Mesothelial cell of epicardium (in vitro differentiated cells): ENCODE results near the gene APOA5. TPM values are rescaled to one million over a fixed set of nuclear protein-coding genes. Genes with fewer than 3 reads are reported as not detected.
"Not testable (repeated sequence)": the region's sequence is repeated elsewhere in the genome, so short reads cannot be mapped to it uniquely, and the experiment has no call there.

Experiments
- DNase-seq, 2 experiments: peaks; one replicate each; pipeline ENCODE4 v3.0.0; 2021; ENCODE audit warnings: low spot score in 2 of 2; ENCODE audit not compliant: unreplicated experiment in 2 of 2
- H3K27ac Mint-ChIP-seq: 2 replicates; pipeline ENCODE4 v1.8.0; 2021; ENCODE audit warnings: mixed read lengths
- H3K27me3 Mint-ChIP-seq: 2 replicates; pipeline ENCODE4 v1.8.0; 2021; ENCODE audit warnings: low read depth, mixed read lengths
- H3K36me3 Mint-ChIP-seq: 2 replicates; pipeline ENCODE4 v1.8.0; 2021; ENCODE audit warnings: mixed read lengths
- H3K4me1 Mint-ChIP-seq: 2 replicates; pipeline ENCODE4 v1.8.0; 2021; ENCODE audit warnings: mixed read lengths
- H3K4me3 Mint-ChIP-seq: 2 replicates; pipeline ENCODE4 v1.8.0; 2021; ENCODE audit warnings: mild to moderate bottlenecking, moderate library complexity, mixed read lengths
- H3K9me3 Mint-ChIP-seq: 2 replicates; pipeline ENCODE4 v1.8.0; 2021; ENCODE audit warnings: mixed read lengths
- total RNA-seq: library from RNA; stranded (reverse); gene quantifications from 3 replicates; pipeline ENCODE4 v1.2.1, GENCODE V29; 2021
- TF ChIP-seq, protein P1 (sequence below): fragments of 200-600 bp; sonication (generic); IDR thresholded peaks from one replicate; pipeline ENCODE4 v1.5.0; 2021; ENCODE audit warnings: antibody characterized with exemption; ENCODE audit not compliant: unreplicated experiment

The APOA5 gene
- total RNA-seq, 1 donor from 2014 or later, result not detected

DNA sequence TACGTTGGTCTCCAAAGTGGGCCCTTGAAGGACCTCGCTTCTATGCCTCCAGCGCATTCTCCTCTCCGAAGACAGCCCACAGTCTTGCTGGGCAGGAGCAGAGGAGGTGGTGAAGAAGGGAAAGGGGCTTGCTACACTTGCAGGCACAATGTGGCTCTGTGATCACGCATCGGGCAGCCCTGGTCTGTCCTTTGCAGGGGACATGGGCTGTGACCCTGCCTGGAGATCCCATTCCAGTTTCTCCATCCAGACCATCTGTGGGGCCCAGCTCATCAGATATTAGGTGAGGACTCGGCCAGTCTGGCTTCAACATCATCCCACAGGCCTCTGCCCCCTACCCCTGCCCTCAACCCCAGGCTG lies 44.9 kb upstream of the APOA5 start:
- H3K27me3 Mint-ChIP-seq, result no peaks in the 10 kb centered on the region
- TF ChIP-seq, protein P1, sequence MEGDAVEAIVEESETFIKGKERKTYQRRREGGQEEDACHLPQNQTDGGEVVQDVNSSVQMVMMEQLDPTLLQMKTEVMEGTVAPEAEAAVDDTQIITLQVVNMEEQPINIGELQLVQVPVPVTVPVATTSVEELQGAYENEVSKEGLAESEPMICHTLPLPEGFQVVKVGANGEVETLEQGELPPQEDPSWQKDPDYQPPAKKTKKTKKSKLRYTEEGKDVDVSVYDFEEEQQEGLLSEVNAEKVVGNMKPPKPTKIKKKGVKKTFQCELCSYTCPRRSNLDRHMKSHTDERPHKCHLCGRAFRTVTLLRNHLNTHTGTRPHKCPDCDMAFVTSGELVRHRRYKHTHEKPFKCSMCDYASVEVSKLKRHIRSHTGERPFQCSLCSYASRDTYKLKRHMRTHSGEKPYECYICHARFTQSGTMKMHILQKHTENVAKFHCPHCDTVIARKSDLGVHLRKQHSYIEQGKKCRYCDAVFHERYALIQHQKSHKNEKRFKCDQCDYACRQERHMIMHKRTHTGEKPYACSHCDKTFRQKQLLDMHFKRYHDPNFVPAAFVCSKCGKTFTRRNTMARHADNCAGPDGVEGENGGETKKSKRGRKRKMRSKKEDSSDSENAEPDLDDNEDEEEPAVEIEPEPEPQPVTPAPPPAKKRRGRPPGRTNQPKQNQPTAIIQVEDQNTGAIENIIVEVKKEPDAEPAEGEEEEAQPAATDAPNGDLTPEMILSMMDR, result no peak
- peaks cover 24% of the 10 kb centered on the region for H3K4me1 Mint-ChIP-seq
- no peaks in the 10 kb centered on the region for H3K9me3 Mint-ChIP-seq
- H3K4me3 Mint-ChIP-seq, result no peak overlapping the region
- no peak for DNase-seq
- H3K27ac Mint-ChIP-seq, result no peak overlapping the region
- H3K36me3 Mint-ChIP-seq, result no peaks in the 10 kb centered on the region

DNA sequence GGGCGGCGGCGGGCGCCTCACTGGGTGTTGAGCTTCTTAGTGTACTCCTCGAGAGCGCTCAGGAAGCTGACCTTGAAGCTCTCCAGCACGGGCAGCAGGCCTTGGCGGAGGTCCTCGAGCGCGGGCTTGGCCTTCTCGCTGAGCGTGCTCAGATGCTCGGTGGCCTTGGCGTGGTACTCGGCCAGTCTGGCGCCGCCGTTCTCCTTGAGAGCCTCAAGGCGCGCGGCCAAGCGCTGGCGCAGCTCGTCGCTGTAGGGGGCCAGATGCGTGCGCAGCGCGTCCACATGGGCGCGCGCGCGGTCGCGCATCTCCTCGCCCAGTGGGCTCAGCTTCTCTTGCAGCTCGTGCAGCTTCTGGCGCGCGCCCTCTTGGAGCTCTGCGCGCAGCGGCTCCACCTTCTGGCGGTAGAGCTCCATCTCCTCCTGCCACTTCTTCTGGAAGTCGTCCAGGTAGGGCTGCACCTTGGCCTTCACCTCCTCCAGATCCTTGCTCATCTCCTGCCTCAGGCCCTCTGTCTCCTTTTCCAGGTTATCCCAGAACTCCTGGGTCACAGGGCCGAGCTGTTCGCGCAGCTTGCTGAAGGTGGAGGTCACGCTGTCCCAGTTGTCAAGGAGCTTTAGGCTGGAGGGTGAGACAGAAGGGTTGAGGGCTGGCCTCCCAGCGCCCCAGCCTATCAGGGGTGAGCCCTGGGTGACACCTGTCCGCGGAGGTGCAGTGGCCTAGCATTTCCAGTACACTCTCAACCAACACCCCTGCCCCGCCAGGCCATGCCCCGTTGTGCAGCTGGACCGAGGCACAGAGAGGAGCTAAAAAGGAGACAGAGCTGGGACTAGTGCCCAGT lies 44.3 kb upstream of the APOA5 start:
- peak overlapping the region; percentile 58 for H3K4me3 Mint-ChIP-seq
- no peaks in the 10 kb centered on the region for H3K27me3 Mint-ChIP-seq
- DNase-seq, result peak; percentile 82
- H3K4me1 Mint-ChIP-seq, result peaks cover 24% of the 10 kb centered on the region
- TF ChIP-seq, protein P1, result no peak
- no peaks in the 10 kb centered on the region for H3K36me3 Mint-ChIP-seq
- H3K9me3 Mint-ChIP-seq, result no peaks in the 10 kb centered on the region
- H3K27ac Mint-ChIP-seq, result no peak overlapping the region

DNA sequence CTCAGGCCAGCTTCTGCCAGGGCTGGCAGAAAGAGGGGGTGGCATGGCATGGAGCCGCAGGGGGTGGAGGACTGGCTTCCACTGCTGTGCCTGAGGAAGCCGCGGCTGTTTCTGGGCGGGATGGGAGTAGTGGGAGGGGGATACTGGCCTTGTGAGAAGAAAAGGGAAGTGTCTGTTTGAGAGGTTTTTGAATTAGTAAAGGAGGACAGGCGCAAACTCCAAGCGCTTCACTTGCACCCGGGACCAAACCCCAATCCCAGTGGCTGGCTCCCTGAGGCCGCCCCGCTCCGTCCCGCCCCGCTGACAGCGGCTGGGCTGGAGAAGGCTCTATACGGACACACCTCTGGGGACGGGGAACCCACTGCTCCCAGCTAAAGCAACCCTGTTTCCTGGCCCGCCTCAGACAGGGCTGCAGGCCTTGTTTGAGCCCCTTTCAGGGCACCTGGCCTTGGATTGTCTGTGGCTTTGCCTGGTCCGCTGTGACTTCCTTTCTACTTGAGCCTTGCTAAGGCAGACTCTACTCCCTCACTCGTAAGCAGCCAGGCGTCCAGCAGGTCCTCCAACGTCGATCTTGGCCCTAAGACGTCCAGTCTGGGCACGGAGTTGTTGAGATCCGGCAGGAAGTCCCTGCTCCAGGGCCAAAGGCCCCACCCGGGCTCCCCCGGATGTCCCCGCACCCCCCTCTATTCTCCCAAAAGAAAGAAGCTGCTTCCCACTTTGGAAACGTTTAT lies 43.5 kb upstream of the APOA5 start:
- H3K36me3 Mint-ChIP-seq, result no peaks in the 10 kb centered on the region
- H3K4me1 Mint-ChIP-seq, result peaks cover 24% of the 10 kb centered on the region
- H3K27ac Mint-ChIP-seq, result peak overlapping the region; percentile 16
- H3K4me3 Mint-ChIP-seq, result peak overlapping the region; percentile 58
- DNase-seq, result no peak
- TF ChIP-seq, protein P1, result no peak
- H3K9me3 Mint-ChIP-seq, result no peaks in the 10 kb centered on the region
- H3K27me3 Mint-ChIP-seq, result no peaks in the 10 kb centered on the region

DNA sequence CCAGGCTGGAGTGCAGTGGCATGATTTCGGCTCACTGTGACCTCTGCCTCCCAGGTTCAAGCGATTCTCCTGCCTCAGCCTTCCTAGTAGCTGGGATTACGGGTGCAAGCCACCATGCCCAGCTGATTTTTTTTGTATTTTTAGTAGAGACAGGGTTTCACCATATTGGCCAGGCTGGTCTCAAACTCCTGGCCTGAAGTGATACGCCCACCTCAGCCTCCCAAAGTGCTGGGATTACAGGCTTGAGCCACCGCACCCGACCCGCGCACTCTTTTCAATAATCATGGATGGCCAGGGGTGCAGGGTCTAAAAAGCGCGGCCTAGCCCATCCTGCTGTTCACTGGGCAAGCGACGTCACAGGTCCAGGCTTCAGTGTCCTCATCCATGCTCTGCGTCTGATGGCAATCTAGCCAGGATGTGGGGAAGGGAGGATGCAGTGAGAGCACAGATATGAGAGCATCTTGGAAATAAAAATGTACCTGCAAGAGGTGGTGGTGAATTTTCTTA lies 42.9 kb upstream of the APOA5 start:
- H3K4me3 Mint-ChIP-seq, result peak overlapping the region; percentile 36
- H3K27me3 Mint-ChIP-seq, H3K36me3 Mint-ChIP-seq, H3K9me3 Mint-ChIP-seq, DNase-seq, H3K27ac Mint-ChIP-seq: not testable (repeated sequence)
- peaks cover 27% of the 10 kb centered on the region for H3K4me1 Mint-ChIP-seq

DNA sequence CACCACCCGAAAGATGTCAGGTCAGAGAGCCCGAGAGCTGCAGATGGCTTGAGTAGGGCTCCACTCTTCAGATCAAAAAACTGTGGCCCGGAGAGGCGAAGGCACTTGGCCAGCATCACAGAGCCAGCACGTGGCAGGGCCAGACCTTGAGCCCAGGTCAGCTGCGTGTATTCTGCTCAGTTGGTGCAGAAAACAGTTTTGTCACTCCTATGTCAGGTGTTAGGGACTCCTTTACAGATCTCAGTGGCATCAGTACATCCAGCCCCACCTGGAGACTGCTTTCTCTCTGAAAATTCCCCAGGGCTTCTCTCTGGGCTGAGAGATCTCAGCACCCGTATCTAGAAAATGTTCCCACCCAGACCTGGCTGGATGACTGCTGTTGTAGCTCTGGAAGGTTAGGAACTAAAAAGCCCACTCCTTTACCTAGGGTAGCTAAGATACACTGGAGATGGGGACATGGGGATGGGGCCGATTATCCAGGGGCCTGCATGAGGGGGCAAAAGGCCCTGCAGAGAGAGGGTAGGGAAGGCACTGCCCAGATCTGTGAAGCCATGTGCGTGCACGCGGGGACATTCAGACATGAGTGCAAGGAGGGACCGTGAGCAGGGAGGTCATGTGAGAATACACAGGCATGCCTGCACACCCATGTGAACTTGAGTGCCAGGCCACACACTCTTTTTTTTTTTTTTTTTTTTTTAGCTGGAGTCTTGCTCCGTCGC lies 42.3 kb upstream of the APOA5 start:
- Mint-ChIP-seq H3K9me3 (no peaks in the 10 kb centered on the region), H3K27ac (no peak overlapping the region), H3K4me3 (no peak overlapping the region), H3K4me1 (peaks cover 31% of the 10 kb centered on the region), H3K27me3 (no peaks in the 10 kb centered on the region), H3K36me3 (no peaks in the 10 kb centered on the region)
- no peak for DNase-seq
- TF ChIP-seq, protein P1, result no peak
